ENCODE results near the gene FGFBP2.

GRCh38 chr4:15921592-15921932 is 41.4 kb downstream of the FGFBP2 start:
- no peak for TF ChIP-seq CTCF (IDR thresholded peaks at IDR 0.05)
- no peak for TF ChIP-seq EZH2 (IDR thresholded peaks at IDR 0.05; ENCODE audit: borderline replicate concordance, insufficient read depth, low read depth, low read length, poor library complexity, severe bottlenecking)
